Loucy (cell line): ENCODE measurements around the gene LATS2.

Experiments
- EZH2phosphoT487 ChIP-seq: fragments of 200-600 bp; IDR thresholded peaks from 2 replicates; pipeline ENCODE4 v1.6.1; 2018; ENCODE audit warnings: antibody characterized with exemption, mild to moderate bottlenecking, moderate library complexity, borderline replicate concordance
- TF ChIP-seq, protein P1 (sequence below): fragments of 200-600 bp; sonication (generic); conservative IDR thresholded peaks from 2 replicates; pipeline ENCODE4 v1.5.1; 2014; ENCODE audit warnings: mild to moderate bottlenecking, antibody characterized with exemption, low read length

DNA sequence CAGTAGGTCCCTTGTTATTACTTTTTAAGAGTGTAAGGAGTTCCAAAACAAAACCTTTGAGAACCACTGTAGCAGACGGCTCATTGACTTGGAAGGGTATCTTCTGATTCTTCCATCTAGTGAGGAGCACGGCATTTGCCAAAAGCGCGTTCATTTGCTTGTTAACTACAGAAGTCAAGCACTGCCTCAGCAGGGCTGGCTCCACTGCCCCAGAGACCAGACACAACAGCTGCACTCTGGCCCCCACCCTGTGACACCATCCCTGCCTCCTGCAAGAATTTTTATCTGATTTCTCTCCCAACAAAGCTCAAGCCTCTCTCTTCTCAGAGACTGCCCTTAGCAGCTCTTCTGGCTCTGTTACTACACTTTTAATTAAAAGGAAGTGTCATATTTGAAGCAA is 138.1 kb downstream of the LATS2 start:
- TF ChIP-seq, protein P1, sequence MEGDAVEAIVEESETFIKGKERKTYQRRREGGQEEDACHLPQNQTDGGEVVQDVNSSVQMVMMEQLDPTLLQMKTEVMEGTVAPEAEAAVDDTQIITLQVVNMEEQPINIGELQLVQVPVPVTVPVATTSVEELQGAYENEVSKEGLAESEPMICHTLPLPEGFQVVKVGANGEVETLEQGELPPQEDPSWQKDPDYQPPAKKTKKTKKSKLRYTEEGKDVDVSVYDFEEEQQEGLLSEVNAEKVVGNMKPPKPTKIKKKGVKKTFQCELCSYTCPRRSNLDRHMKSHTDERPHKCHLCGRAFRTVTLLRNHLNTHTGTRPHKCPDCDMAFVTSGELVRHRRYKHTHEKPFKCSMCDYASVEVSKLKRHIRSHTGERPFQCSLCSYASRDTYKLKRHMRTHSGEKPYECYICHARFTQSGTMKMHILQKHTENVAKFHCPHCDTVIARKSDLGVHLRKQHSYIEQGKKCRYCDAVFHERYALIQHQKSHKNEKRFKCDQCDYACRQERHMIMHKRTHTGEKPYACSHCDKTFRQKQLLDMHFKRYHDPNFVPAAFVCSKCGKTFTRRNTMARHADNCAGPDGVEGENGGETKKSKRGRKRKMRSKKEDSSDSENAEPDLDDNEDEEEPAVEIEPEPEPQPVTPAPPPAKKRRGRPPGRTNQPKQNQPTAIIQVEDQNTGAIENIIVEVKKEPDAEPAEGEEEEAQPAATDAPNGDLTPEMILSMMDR, result no peak
- no peak for TF ChIP-seq EZH2phosphoT487
